Skeletal muscle tissue (tissue), 4 donors: Measurements from ENCODE around the gene IRX4. TPM values are rescaled to one million over a fixed set of nuclear protein-coding genes. Genes with fewer than 3 reads are reported as not detected.

ENCODE experiments used
- H3K27ac ChIP-seq: one replicate; pipeline ENCODE4 v1.7.0; 2013; ENCODE audit warnings: mild to moderate bottlenecking, low read depth, low read length, inconsistent platforms
- H3K27me3 ChIP-seq, 3 donors: one replicate each; pipeline ENCODE4 v1.7.0; 2013; ENCODE audit warnings: low read length in 3 of 3; ENCODE audit not compliant: control insufficient read depth in 3 of 3, insufficient read depth in 3 of 3
- H3K36me3 ChIP-seq, 3 donors: one replicate each; pipeline ENCODE4 v1.7.0; 2013; ENCODE audit warnings: low read length in 3 of 3; ENCODE audit not compliant: control insufficient read depth in 3 of 3, insufficient read depth in 3 of 3
- H3K4me1 ChIP-seq, 3 donors: one replicate each; pipeline ENCODE4 v1.7.0; 2013; ENCODE audit warnings: low read length in 3 of 3, mild to moderate bottlenecking in 3 of 3; ENCODE audit not compliant: control insufficient read depth in 3 of 3, insufficient read depth in 3 of 3
- H3K4me3 ChIP-seq, 3 donors: one replicate each; pipeline ENCODE4 v1.7.0; 2013; ENCODE audit warnings: low read length in 3 of 3
- H3K9ac ChIP-seq, 3 donors: one replicate each; pipeline ENCODE4 v1.7.0; 2013; ENCODE audit warnings: low read length in 3 of 3, mild to moderate bottlenecking in 3 of 3, moderate library complexity in 2 of 3, low read depth in 1 of 3
- H3K9me3 ChIP-seq, 3 donors: one replicate each; pipeline ENCODE4 v1.7.0; 2013; ENCODE audit warnings: low read length in 3 of 3; ENCODE audit not compliant: control insufficient read depth in 3 of 3
- total RNA-seq: library from RNA; depleted of rRNA; stranded (reverse); fragments of >200 nt; gene quantifications from one replicate; pipeline ENCODE4 v1.2.3, GENCODE V29; 2014
- donor health status: Osteomylitis.

The IRX4 gene
- total RNA-seq, 1 donor from 2014 or later, result under 0.01 TPM

DNA sequence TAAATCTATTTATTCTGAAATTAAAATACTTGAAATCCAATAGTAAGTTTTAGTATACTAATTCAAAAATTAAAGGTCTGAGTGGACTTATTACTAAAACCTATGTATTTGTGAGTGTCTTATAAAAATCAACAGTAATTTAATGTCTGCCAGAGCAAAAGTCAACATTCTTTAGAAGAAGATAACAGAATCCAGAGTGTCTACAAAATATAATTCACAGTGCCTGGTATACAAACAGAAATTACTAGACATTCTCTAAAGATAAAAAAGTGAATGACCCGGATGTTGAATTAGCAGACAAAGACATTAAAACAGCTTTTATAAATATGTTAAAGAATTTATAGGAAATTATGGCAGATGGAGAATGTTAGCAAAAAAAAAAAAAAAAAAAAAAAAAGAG, 22.4 kb upstream of the IRX4 start:
- Histone ChIP-seq H3K4me1 (no peaks in the 10 kb centered on the region), H3K27ac (no peak overlapping the region), H3K4me3 (no peak overlapping the region), H3K27me3 (peaks cover 3 to 7% (median 5%) of the 10 kb centered on the region in 3 donors), H3K9ac (no peak overlapping the region), H3K36me3 (no peaks in the 10 kb centered on the region), H3K9me3 (peaks cover 6 to 9% (median 9%) of the 10 kb centered on the region in 3 donors)

- Histone ChIP-seq H3K36me3 (no peaks in the 10 kb centered on the region), H3K4me1 (no peaks in the 10 kb centered on the region), H3K27me3 (peaks cover 6 to 14% (median 7%) of the 10 kb centered on the region in 3 donors), H3K9me3 (peaks cover 4 to 9% (median 6%) of the 10 kb centered on the region in 3 donors), H3K9ac (no peak overlapping the region), H3K4me3 (no peak overlapping the region), H3K27ac (no peak overlapping the region)
Measured at GRCh38 chr5:1901983-1902382, 19.3 kb upstream of the IRX4 start.

DNA sequence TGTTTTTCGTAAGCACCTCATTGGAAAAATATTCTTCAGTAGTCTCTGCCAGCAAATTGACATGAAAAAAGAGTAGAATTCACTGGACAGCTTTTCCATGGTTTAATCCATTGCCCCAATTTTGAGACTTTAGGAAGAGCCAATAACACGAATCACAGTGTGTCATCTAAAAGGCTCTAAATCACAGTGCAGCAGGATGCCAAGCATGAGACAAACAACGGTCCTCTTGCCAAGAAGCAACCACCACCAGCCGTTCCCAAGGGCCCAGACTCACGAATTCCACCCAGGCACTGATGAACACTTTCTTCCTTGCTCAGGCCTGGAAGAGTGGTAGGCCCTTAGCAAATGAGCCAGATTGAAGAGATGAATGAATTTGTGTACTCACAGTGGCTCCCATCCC, 18.3 kb upstream of the IRX4 start:
- no peaks in the 10 kb centered on the region for H3K36me3 ChIP-seq
- no peak overlapping the region for H3K4me3 ChIP-seq
- peaks cover 4 to 9% (median 6%) of the 10 kb centered on the region in 3 donors for H3K9me3 ChIP-seq
- no peak overlapping the region for H3K9ac ChIP-seq
- H3K27me3 ChIP-seq, result peaks cover 7 to 14% (median 12%) of the 10 kb centered on the region in 3 donors
- H3K4me1 ChIP-seq, result no peaks in the 10 kb centered on the region
- H3K27ac ChIP-seq, result no peak overlapping the region

- no peaks in the 10 kb centered on the region for H3K4me1 ChIP-seq
- peaks cover 0 to 4% (median 0%) of the 10 kb centered on the region in 3 donors for H3K9me3 ChIP-seq
- no peak overlapping the region for H3K4me3 ChIP-seq
- H3K36me3 ChIP-seq, result no peaks in the 10 kb centered on the region
- H3K27ac ChIP-seq, result no peak overlapping the region
- peaks cover 7 to 20% (median 15%) of the 10 kb centered on the region in 3 donors for H3K27me3 ChIP-seq
- H3K9ac ChIP-seq, result no peak overlapping the region
Measured at GRCh38 chr5:1899201-1899600, 16.5 kb upstream of the IRX4 start.

GRCh38 chr5:1897816-1898450, 15.2 kb upstream of the IRX4 start:
- Histone ChIP-seq H3K36me3 (no peaks in the 10 kb centered on the region), H3K9me3 (peaks cover 0 to 4% (median 0%) of the 10 kb centered on the region in 3 donors), H3K9ac (no peak overlapping the region), H3K4me3 (no peak overlapping the region), H3K4me1 (no peaks in the 10 kb centered on the region), H3K27me3 (peaks cover 7 to 30% (median 15%) of the 10 kb centered on the region in 3 donors), H3K27ac (no peak overlapping the region)

GRCh38 chr5:1897386-1897785, 14.7 kb upstream of the IRX4 start:
- peaks cover 0 to 4% (median 0%) of the 10 kb centered on the region in 3 donors for H3K9me3 ChIP-seq
- no peaks in the 10 kb centered on the region for H3K36me3 ChIP-seq
- H3K27me3 ChIP-seq, result peaks cover 7 to 33% (median 15%) of the 10 kb centered on the region in 3 donors

GRCh38 chr5:1896602-1897376, 14.1 kb upstream of the IRX4 start:
- Histone ChIP-seq H3K36me3 (no peaks in the 10 kb centered on the region), H3K9ac (no peak overlapping the region), H3K27ac (no peak overlapping the region), H3K9me3 (peaks cover 0 to 3% (median 0%) of the 10 kb centered on the region in 3 donors), H3K27me3 (peaks cover 7 to 32% (median 15%) of the 10 kb centered on the region in 3 donors), H3K4me1 (no peaks in the 10 kb centered on the region), H3K4me3 (no peak overlapping the region)

More at GRCh38 chr5:1897386-1897785, 14.7 kb upstream of the IRX4 start:
- no peak overlapping the region for H3K27ac ChIP-seq
- no peaks in the 10 kb centered on the region for H3K4me1 ChIP-seq
- no peak overlapping the region for H3K9ac ChIP-seq
- no peak overlapping the region for H3K4me3 ChIP-seq

DNA sequence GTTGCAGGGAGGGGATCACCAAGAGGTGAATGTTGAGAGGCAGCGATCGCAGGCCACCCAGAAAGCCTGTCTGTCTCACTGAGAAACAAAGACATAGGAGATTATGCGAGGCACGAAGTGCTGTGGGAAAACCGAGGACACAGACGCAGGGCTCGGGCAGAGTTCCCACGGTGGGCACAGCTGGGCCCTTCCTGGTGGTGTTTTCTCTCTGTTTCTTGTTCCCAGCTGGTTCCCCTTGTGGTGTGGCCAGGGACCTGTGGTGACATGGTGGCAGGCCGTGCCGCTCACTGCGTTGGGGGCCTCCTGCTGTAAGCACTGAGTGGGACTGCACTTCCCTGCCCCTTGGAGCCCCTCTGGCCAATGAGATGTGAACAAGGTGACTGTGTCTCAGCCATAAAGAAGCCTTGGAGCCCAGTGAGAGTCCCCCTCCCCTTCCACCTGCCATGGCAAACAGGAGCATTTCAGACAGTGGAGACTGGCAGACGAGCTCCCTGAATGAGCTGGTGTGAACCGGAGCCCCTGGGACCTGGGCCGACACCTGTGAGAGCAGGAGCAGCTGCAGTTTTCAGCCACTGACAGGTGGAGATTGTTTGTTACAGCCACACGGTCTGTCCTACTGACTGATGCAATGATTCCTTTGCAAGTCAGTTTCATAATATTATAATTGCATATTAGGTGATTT, 13.2 kb upstream of the IRX4 start:
- H3K27me3 ChIP-seq, result peaks cover 2 to 37% (median 22%) of the 10 kb centered on the region in 3 donors
- H3K4me1 ChIP-seq, result no peaks in the 10 kb centered on the region
- H3K4me3 ChIP-seq, result no peak overlapping the region
- H3K27ac ChIP-seq, result no peak overlapping the region
- no peak overlapping the region for H3K9ac ChIP-seq
- no peaks in the 10 kb centered on the region for H3K9me3 ChIP-seq
- H3K36me3 ChIP-seq, result no peaks in the 10 kb centered on the region

- Histone ChIP-seq H3K9ac (no peak overlapping the region), H3K4me3 (no peak overlapping the region), H3K27ac (no peak overlapping the region), H3K4me1 (no peaks in the 10 kb centered on the region), H3K36me3 (no peaks in the 10 kb centered on the region), H3K27me3 (peaks cover 10 to 47% (median 35%) of the 10 kb centered on the region in 3 donors), H3K9me3 (no peaks in the 10 kb centered on the region)
Measured at GRCh38 chr5:1894243-1894642, 11.5 kb upstream of the IRX4 start.
